SH-SY5Y (cell line): ENCODE measurements around the gene PNRC2.

Experiments
- GATA2 ChIP-seq: IDR thresholded peaks from 2 replicates; pipeline ENCODE4 v1.6.1; 2011; ENCODE audit warnings: mild to moderate bottlenecking, low read depth, low read length
- GATA3 ChIP-seq: IDR thresholded peaks from 2 replicates; pipeline ENCODE4 v1.6.1; 2011; ENCODE audit warnings: low read depth, mild to moderate bottlenecking, low read length, moderate library complexity

DNA sequence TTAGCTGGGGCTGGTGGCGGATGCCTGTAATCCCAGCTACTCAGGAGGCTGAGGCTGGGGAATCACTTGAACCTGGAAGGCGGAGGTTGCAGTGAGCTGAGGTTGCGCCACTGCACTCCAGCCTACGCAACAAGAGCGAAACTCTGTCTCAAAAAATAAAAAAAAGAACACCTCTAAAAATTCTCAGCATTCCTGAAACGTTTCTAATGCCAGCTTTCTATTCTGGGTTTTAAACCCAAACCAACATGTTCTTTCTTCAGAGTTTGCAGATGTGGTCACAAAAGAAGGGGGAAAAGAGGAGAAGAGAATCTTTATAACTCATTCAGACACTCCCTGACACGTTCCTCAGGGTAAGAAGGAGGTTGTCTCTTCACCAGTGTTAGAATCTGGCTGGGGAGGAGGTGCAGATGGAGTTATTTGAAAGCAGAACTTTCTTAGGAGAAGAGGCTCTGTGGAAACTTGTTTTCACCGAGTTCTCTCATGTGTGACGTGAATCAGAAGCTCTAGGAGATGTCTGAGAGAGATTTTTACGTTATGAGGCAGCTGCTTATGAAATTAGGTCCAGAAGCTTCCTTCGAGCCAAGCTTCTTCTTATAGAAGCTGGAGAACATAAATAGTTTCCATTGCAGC is 28.7 kb upstream of the PNRC2 start:
- TF ChIP-seq GATA2 = no peak
- TF ChIP-seq GATA3 = no peak
